MM.1S (cell line): Measurements from ENCODE around the gene NMNAT1.

Experiments
- EZH2 ChIP-seq: fragments of 300-600 bp; sonication (generic); optimal IDR thresholded peaks from 2 replicates; pipeline ENCODE3; 2017; ENCODE audit warnings: low read depth, mild to moderate bottlenecking, antibody characterized with exemption, low read length, mixed read lengths
- EZH2phosphoT487 ChIP-seq: fragments of 300-600 bp; sonication (generic); IDR thresholded peaks from 2 replicates; pipeline ENCODE4 v1.6.1; 2018; ENCODE audit warnings: antibody characterized with exemption, low read length

- TF ChIP-seq EZH2phosphoT487 (no peak), EZH2 (no peak)
Measured at GRCh38 chr1:10014016-10014415, 70.7 kb downstream of the NMNAT1 start.
